ENCODE data around the gene CNGB1.
A peak's percentile ranks its signal among the peaks of the same experiment; 100 is the strongest.
"Not testable (repeated sequence)": the region's sequence is repeated elsewhere in the genome, so short reads cannot be mapped to it uniquely, and the experiment has no call there.

The CNGB1 gene

DNA sequence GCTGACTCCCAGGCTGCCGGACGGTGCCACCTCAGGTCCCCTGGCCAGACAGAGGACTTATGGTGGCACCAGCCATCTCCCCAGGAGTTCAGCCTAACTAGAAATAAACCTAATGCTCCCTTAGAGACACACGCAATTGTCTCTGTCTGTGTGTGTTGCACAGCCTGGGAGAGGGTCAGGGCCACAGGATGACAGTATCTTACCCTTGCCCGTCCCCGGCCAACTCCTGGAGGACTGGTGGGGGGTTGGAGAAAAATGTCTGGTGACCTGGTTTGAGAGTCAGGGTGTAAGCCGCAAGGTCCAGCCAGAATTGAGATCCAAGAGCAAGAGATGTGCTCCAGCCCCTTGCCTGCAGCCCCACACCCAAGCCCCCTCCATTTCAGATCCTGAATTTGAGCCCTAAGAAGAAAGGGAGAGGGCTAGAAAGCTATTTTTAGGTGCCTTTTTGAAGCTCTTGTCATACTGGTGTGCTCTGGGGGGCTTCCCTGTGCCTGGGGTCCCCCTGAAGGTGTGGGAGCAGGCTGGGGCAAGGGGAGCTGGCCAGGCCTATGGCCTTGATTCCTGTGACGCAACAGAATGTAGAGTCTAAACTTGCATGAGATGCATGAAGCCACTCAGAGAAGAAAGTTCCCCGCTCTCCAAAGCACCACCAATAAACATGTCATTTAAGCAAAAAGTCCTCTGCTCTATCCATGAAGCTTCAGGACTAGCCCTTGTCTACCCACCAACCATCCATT, 16.7 kb upstream of the CNGB1 start:
- H3K27ac ChIP-seq (ENCODE audit: low read depth in 2 of 2, low read length in 2 of 2): no peak overlapping the region
- no peak overlapping the region for H3K9ac ChIP-seq (ENCODE audit: low read depth in 1 of 2, low read length in 2 of 2)

DNA sequence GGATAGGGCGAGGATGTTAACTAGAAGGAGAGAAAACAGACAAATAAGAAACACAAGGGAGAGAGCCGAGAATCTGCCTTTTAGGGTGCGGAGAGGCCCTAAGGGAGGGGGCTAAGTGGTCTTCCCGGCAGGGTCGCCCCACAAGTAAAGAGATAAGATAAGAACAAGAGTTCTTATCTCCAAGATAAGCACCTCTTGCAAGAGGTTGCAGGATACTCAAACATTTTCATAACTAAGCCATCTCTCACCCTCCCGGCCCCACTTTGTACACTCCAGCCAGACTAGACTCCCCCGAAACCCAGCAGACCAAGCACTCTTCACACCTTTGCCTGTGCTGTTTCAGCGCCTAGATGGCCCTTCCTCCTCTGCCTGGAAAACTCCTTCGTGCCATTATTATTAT, 15.3 kb upstream of the CNGB1 start:
- no peaks in the 10 kb centered on the region for H3K27me3 ChIP-seq (ENCODE audit: control insufficient read depth in 2 of 2, insufficient read depth in 2 of 2, low read length in 2 of 2)
- no peak overlapping the region for H3K4me3 ChIP-seq (ENCODE audit: low read length in 2 of 2)
- H3K36me3 ChIP-seq (ENCODE audit: control insufficient read depth in 2 of 2, insufficient read depth in 2 of 2, low read length in 2 of 2): no peaks in the 10 kb centered on the region
- H3K9ac ChIP-seq (ENCODE audit: low read depth in 1 of 2, low read length in 2 of 2): no peak overlapping the region
- H3K9me3 ChIP-seq (ENCODE audit: control insufficient read depth in 2 of 2, low read length in 2 of 2): no peaks in the 10 kb centered on the region
- peaks cover 3 to 5% of the 10 kb centered on the region in 2 donors for H3K4me1 ChIP-seq (ENCODE audit: control insufficient read depth in 2 of 2, insufficient read depth in 2 of 2, low read length in 2 of 2)
- H3K27ac ChIP-seq (ENCODE audit: low read depth in 2 of 2, low read length in 2 of 2): no peak overlapping the region

More for the DNA sequence above, 16.7 kb upstream of the CNGB1 start:
- H3K4me1 ChIP-seq (ENCODE audit: control insufficient read depth in 2 of 2, insufficient read depth in 2 of 2, low read length in 2 of 2): peaks cover 3 to 5% of the 10 kb centered on the region in 2 donors
- no peaks in the 10 kb centered on the region for H3K9me3 ChIP-seq (ENCODE audit: control insufficient read depth in 2 of 2, low read length in 2 of 2)
- H3K27me3 ChIP-seq (ENCODE audit: control insufficient read depth in 2 of 2, insufficient read depth in 2 of 2, low read length in 2 of 2): no peaks in the 10 kb centered on the region
- no peak overlapping the region for H3K4me3 ChIP-seq (ENCODE audit: low read length in 2 of 2)
- H3K36me3 ChIP-seq (ENCODE audit: control insufficient read depth in 2 of 2, insufficient read depth in 2 of 2, low read length in 2 of 2): no peaks in the 10 kb centered on the region

DNA sequence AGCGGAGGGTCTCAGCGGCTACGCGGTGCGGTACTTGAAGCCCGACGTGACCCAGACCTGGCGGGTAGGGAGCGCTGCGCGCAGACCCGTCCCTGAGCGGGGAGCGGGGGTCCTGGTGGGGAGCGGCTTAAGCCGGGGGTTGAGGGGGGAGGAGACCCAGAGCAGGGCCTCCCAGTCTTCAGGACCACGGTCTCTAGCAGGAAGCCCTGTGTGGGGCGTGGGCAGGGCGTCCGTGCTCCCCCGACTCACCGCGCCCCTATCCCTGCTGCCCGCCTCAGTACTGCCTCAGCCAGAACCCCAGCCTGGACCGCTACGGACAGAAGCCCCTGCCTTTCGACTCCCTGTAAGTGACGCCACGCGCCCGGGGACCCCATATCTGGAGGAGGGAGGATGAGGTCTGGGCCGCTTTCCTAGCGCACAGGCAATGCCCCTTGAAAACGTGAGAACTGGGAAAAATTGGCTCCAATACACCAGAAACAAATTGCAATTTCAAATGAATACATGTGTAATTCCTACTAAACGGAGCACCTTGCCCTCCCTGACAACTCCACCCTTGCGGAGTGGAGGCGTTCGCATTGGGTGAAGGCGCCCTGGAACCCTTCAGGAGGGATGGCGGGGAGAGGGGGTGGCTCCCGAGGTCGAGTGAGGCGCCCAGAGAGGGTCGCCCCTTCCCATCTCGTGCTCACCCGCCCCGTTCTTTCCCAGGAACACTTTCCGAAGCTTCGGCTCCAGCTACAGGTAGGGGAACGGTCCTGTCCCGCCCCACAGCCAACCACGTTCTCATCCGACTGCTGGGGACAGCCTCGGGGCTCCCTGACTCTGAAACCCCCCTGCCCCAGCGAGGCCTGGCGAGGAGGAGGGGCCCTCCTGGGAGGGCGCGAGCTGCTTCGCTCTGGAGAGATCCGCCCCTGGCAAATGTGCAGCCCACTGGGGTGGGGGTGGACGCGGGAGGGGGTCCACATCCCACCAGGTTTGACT, 14.6 kb upstream of the CNGB1 start:
- Histone ChIP-seq H3K27ac (ENCODE audit: low read depth in 2 of 2, low read length in 2 of 2) (no peak overlapping the region), H3K27me3 (ENCODE audit: control insufficient read depth in 2 of 2, insufficient read depth in 2 of 2, low read length in 2 of 2) (no peaks in the 10 kb centered on the region), H3K9ac (ENCODE audit: low read depth in 1 of 2, low read length in 2 of 2) (no peak overlapping the region), H3K4me1 (ENCODE audit: control insufficient read depth in 2 of 2, insufficient read depth in 2 of 2, low read length in 2 of 2) (peaks cover 3 to 5% of the 10 kb centered on the region in 2 donors), H3K4me3 (ENCODE audit: low read length in 2 of 2) (peak overlapping the region; percentile 48 to 53), H3K9me3 (ENCODE audit: control insufficient read depth in 2 of 2, low read length in 2 of 2) (no peaks in the 10 kb centered on the region), H3K36me3 (ENCODE audit: control insufficient read depth in 2 of 2, insufficient read depth in 2 of 2, low read length in 2 of 2) (no peaks in the 10 kb centered on the region)

DNA sequence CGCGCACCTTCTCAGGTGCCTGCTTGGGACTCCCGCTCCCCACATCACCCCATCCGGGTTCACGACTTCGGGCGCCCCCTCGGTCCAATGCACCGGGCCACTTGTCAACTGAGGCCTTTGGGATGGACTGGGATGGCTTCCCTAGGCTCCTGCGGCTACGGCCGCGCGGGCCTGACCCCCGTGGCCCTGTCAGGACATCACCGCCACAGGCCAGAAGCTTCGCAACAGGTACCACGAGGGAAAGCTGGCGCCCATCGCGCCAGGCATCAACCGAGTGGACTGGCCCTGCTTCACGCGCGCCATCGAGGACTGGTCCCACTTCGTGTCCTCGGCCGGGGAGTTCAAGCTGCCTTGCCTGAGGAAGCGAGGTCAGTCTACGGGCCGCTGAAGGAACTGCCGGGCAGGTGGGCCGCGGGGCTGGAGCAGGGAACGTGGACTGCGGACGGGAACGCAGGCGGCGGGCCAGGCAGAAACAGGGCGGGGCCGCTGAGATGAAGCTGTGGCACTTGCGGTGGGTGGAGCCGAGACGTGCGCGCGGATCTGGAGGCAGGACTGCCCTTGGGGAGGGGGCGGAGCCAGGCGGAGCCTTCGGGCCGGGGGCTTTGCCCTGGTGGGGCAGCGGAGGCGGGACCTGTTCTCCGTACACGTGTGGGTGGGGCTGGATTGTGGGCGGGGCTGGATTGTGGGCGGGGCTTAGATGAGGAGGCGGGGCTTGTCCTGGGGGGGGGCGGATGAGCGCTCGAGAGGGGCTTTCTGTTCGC, 13.7 kb upstream of the CNGB1 start:
- Histone ChIP-seq H3K36me3 (ENCODE audit: control insufficient read depth in 2 of 2, insufficient read depth in 2 of 2, low read length in 2 of 2) (no peaks in the 10 kb centered on the region), H3K27ac (ENCODE audit: low read depth in 2 of 2, low read length in 2 of 2) (no peak overlapping the region), H3K9me3 (ENCODE audit: control insufficient read depth in 2 of 2, low read length in 2 of 2) (no peaks in the 10 kb centered on the region), H3K27me3 (ENCODE audit: control insufficient read depth in 2 of 2, insufficient read depth in 2 of 2, low read length in 2 of 2) (no peaks in the 10 kb centered on the region), H3K4me1 (ENCODE audit: control insufficient read depth in 2 of 2, insufficient read depth in 2 of 2, low read length in 2 of 2) (peaks cover 3 to 5% of the 10 kb centered on the region in 2 donors), H3K9ac (ENCODE audit: low read depth in 1 of 2, low read length in 2 of 2) (peak overlapping the region in 1 of 2 donors; percentile 47), H3K4me3 (ENCODE audit: low read length in 2 of 2) (peak overlapping the region; percentile 53 to 61)

- no peak overlapping the region for H3K9ac ChIP-seq (ENCODE audit: low read depth in 1 of 2, low read length in 2 of 2)
- H3K9me3 ChIP-seq (ENCODE audit: control insufficient read depth in 2 of 2, low read length in 2 of 2): no peaks in the 10 kb centered on the region
- no peak overlapping the region for H3K4me3 ChIP-seq (ENCODE audit: low read length in 2 of 2)
- H3K27ac ChIP-seq (ENCODE audit: low read depth in 2 of 2, low read length in 2 of 2): no peak overlapping the region
- H3K27me3 ChIP-seq (ENCODE audit: control insufficient read depth in 2 of 2, insufficient read depth in 2 of 2, low read length in 2 of 2): no peaks in the 10 kb centered on the region
- H3K4me1 ChIP-seq (ENCODE audit: control insufficient read depth in 2 of 2, insufficient read depth in 2 of 2, low read length in 2 of 2): peaks cover 3 to 5% of the 10 kb centered on the region in 2 donors
- H3K36me3 ChIP-seq (ENCODE audit: control insufficient read depth in 2 of 2, insufficient read depth in 2 of 2, low read length in 2 of 2): no peaks in the 10 kb centered on the region
These were observed 11.5 kb upstream of the CNGB1 start for GRCh38 chr16:57982385-57982784.

DNA sequence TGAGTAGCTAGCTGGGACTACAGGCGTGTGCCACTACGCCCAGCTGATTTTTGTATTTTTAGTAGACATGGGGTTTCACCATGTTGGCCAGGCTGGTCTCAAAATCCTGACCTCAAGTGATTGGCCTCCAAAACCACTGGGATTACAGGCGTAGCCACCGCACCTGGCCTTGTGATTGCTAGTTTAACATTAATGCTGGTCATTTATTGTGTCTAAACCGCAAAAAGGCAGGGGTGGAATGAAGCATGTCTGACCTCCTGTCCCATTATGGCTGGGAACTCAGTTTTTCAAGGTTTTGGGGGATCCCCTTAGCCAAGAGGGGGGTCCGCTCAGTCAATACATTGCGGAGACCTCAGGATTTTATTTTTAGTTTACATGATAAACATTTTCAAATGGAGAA, 10.7 kb upstream of the CNGB1 start:
- Histone ChIP-seq H3K27ac (ENCODE audit: low read depth in 2 of 2, low read length in 2 of 2) (no peak overlapping the region), H3K27me3 (ENCODE audit: control insufficient read depth in 2 of 2, insufficient read depth in 2 of 2, low read length in 2 of 2) (no peaks in the 10 kb centered on the region), H3K36me3 (ENCODE audit: control insufficient read depth in 2 of 2, insufficient read depth in 2 of 2, low read length in 2 of 2) (no peaks in the 10 kb centered on the region), H3K4me1 (ENCODE audit: control insufficient read depth in 2 of 2, insufficient read depth in 2 of 2, low read length in 2 of 2) (peaks cover 3 to 5% of the 10 kb centered on the region in 2 donors), H3K9ac (ENCODE audit: low read depth in 1 of 2, low read length in 2 of 2) (no peak overlapping the region), H3K9me3 (ENCODE audit: control insufficient read depth in 2 of 2, low read length in 2 of 2) (no peaks in the 10 kb centered on the region), H3K4me3 (ENCODE audit: low read length in 2 of 2) (no peak overlapping the region)

DNA sequence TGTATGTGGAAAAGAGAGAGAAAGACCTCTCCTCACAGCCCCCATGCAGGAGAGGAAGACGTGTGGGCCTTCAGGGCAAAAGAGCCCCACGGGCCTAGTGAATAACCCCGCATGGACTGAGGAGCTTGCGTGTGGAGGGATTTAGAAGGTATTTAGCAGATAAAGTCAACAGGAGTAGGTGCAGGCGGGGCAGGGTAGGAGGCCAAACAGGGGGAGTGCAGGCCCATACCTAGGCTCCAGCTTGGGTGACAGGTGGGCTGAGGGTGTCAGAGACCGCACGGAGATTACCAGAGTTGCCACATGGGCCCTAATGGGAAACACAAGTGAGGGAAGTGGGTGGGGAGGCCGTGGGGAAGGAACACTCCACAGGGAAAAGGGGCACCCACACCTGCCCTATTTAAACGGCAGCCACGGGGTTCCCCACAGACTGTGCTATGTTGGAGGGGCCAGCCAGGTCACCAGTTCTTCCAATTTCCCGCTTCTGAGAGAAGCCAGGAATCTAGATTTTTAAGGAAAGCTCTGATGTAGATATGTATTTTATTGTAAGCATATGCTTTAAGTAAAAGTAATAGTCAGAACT, 8.2 kb upstream of the CNGB1 start:
- no peaks in the 10 kb centered on the region for H3K27me3 ChIP-seq (ENCODE audit: control insufficient read depth in 2 of 2, insufficient read depth in 2 of 2, low read length in 2 of 2)

GRCh38 chr16:57978070-57978465, 7.1 kb upstream of the CNGB1 start:
- H3K4me3 ChIP-seq (ENCODE audit: low read length in 2 of 2); H3K27me3 ChIP-seq (ENCODE audit: control insufficient read depth in 2 of 2, insufficient read depth in 2 of 2, low read length in 2 of 2); H3K9ac ChIP-seq (ENCODE audit: low read depth in 1 of 2, low read length in 2 of 2); H3K4me1 ChIP-seq (ENCODE audit: control insufficient read depth in 2 of 2, insufficient read depth in 2 of 2, low read length in 2 of 2); H3K27ac ChIP-seq (ENCODE audit: low read depth in 2 of 2, low read length in 2 of 2); H3K36me3 ChIP-seq (ENCODE audit: control insufficient read depth in 2 of 2, insufficient read depth in 2 of 2, low read length in 2 of 2); H3K9me3 ChIP-seq (ENCODE audit: control insufficient read depth in 2 of 2, low read length in 2 of 2): not testable (repeated sequence)

More for the DNA sequence above, 8.2 kb upstream of the CNGB1 start:
- Histone ChIP-seq H3K4me3 (ENCODE audit: low read length in 2 of 2) (no peak overlapping the region), H3K9me3 (ENCODE audit: control insufficient read depth in 2 of 2, low read length in 2 of 2) (no peaks in the 10 kb centered on the region), H3K9ac (ENCODE audit: low read depth in 1 of 2, low read length in 2 of 2) (no peak overlapping the region), H3K36me3 (ENCODE audit: control insufficient read depth in 2 of 2, insufficient read depth in 2 of 2, low read length in 2 of 2) (no peaks in the 10 kb centered on the region), H3K4me1 (ENCODE audit: control insufficient read depth in 2 of 2, insufficient read depth in 2 of 2, low read length in 2 of 2) (no peaks in the 10 kb centered on the region), H3K27ac (ENCODE audit: low read depth in 2 of 2, low read length in 2 of 2) (no peak overlapping the region)

DNA sequence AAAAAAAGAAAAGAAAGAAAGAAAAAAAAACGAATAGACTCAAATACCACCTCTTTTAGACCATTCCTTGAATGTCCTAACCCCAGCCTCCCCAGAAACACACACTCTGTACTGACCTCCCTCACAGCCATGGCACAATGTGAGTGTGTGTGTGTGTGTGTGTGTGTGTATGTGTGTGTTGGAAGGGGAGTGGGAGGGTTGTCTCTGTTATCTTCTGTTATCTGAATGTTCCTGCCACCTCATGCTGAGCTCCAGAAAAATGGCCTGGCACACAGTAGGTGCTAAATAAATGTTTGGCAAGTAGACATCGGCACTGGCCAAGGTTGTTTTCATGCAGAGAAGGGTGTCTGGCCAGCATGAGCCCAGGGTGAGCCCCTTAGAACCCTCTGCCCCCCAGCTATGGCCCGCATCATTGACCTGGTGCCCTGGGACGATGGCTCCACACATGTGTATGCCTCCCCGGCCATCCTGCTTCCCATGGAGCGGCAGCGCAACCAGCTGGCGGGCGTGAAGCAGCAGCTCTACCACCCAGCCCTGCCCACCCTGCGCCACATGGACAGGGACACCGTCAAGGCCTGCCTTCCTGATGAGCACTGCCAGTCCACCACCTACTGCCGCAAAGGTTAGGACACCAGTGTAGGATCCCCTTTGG, 6.6 kb upstream of the CNGB1 start:
- Histone ChIP-seq H3K4me3 (ENCODE audit: low read length in 2 of 2) (no peak overlapping the region), H3K9me3 (ENCODE audit: control insufficient read depth in 2 of 2, low read length in 2 of 2) (no peaks in the 10 kb centered on the region), H3K9ac (ENCODE audit: low read depth in 1 of 2, low read length in 2 of 2) (no peak overlapping the region), H3K4me1 (ENCODE audit: control insufficient read depth in 2 of 2, insufficient read depth in 2 of 2, low read length in 2 of 2) (no peaks in the 10 kb centered on the region), H3K27ac (ENCODE audit: low read depth in 2 of 2, low read length in 2 of 2) (no peak overlapping the region), H3K36me3 (ENCODE audit: control insufficient read depth in 2 of 2, insufficient read depth in 2 of 2, low read length in 2 of 2) (no peaks in the 10 kb centered on the region), H3K27me3 (ENCODE audit: control insufficient read depth in 2 of 2, insufficient read depth in 2 of 2, low read length in 2 of 2) (no peaks in the 10 kb centered on the region)
